PC-9 (cell line): ENCODE results near the gene NUP160. TPM values are rescaled to one million over a fixed set of nuclear protein-coding genes. Genes with fewer than 3 reads are reported as not detected.

Experiments used
- BruUV-seq: library from RNA; stranded (reverse); fragments of 400-500 nt; replicated peaks from 2 replicates; lab custom pipeline; 2021; lab: Mats Ljungman, UMichigan
- CTCF ChIA-PET: fragments of 300-600 bp; sonication (Branson Sonifier 250); formaldehyde crosslinking; loops from one replicate; lab custom pipeline; 2022; ENCODE audit warnings: antibody characterized with exemption; lab: Charles Lee
- POLR2A ChIA-PET: fragments of 300-600 bp; sonication (Branson Sonifier 250); formaldehyde crosslinking; loops from one replicate; lab custom pipeline; 2022; ENCODE audit warnings: antibody characterized with exemption; ENCODE audit not compliant: unreplicated experiment; lab: Charles Lee
- DNase-seq, 2 experiments: peaks; one replicate each; pipeline versions ENCODE4 v3.0.0 to v3.0.0-alpha.2; 2015 to 2022; ENCODE audit warnings: mixed read lengths in 1 of 2
- H2AFZ ChIP-seq: fragments of 200-600 bp; sonication (generic); 2 replicates; pipeline ENCODE4 v1.8.1; 2017; ENCODE audit warnings: antibody characterized with exemption
- H3F3A ChIP-seq: fragments of 200-600 bp; sonication (generic); 2 replicates; pipeline ENCODE4 v1.8.1; 2017; ENCODE audit warnings: antibody characterized with exemption, mild to moderate bottlenecking, low read depth; ENCODE audit not compliant: insufficient read depth
- H3K27ac ChIP-seq: fragments of 200-600 bp; sonication (generic); 2 replicates; pipeline ENCODE4 v1.6.1; 2016; ENCODE audit warnings: mixed run types
- H3K27me3 ChIP-seq: fragments of 200-600 bp; sonication (generic); 2 replicates; pipeline ENCODE4 v1.6.1; 2016; ENCODE audit warnings: low read depth, mixed run types; ENCODE audit not compliant: insufficient read depth
- H3K36me3 ChIP-seq: fragments of 200-600 bp; sonication (generic); 2 replicates; pipeline ENCODE4 v1.6.1; 2016; ENCODE audit warnings: low read depth, mixed run types
- H3K4me1 ChIP-seq: fragments of 200-600 bp; sonication (generic); replicated peaks from 2 replicates; pipeline ENCODE4 v1.6.1; 2016; ENCODE audit warnings: mixed run types; ENCODE audit not compliant: insufficient read depth
- H3K4me2 ChIP-seq: fragments of 200-600 bp; sonication (generic); 2 replicates; pipeline ENCODE4 v1.6.1; 2017; ENCODE audit warnings: mixed run types
- H3K4me3 ChIP-seq: fragments of 200-600 bp; sonication (generic); 2 replicates; pipeline ENCODE4 v1.6.1; 2016; ENCODE audit warnings: mixed run types
- H3K79me2 ChIP-seq: fragments of 200-600 bp; sonication (generic); 2 replicates; pipeline ENCODE4 v1.6.1; 2017; ENCODE audit warnings: low read depth, mixed run types
- H3K9me2 ChIP-seq: fragments of 200-600 bp; sonication (generic); 2 replicates; pipeline ENCODE4 v1.8.1; 2017; ENCODE audit warnings: mild to moderate bottlenecking; ENCODE audit not compliant: insufficient read depth
- H3K9me3 ChIP-seq: fragments of 200-600 bp; sonication (generic); 2 replicates; pipeline ENCODE4 v1.8.1; 2016; ENCODE audit warnings: low read depth; ENCODE audit not compliant: insufficient read depth
- H4K20me1 ChIP-seq: fragments of 200-600 bp; sonication (generic); 2 replicates; pipeline ENCODE4 v1.8.1; 2017; ENCODE audit not compliant: insufficient read depth
- EZH2 ChIP-seq: fragments of 200-600 bp; sonication (generic); IDR thresholded peaks from 2 replicates; pipeline ENCODE4 v1.8.0; 2017; ENCODE audit warnings: antibody characterized with exemption, low read depth
- intact Hi-C: fragments of 100-400 bp; cut with micrococcal nuclease; formaldehyde crosslinking; loops from one replicate; pipeline ENCODE4 v1.10.0; 2022; ENCODE audit not compliant: unreplicated experiment
- total RNA-seq: library from RNA; stranded (reverse); gene quantifications from 2 replicates; pipeline ENCODE4 v1.2.3, GENCODE V29; 2021
- TF ChIP-seq, protein P1 (sequence below): fragments of 200-600 bp; sonication (generic); conservative IDR thresholded peaks from 2 replicates; pipeline ENCODE4 v1.6.1; 2017; ENCODE audit warnings: mixed run types, antibody characterized with exemption, mild to moderate bottlenecking, moderate library complexity

Gene NUP160
- total RNA-seq, 1 experiment from 2014 or later, result 73.2 TPM

- intact Hi-C loops, result no loop called here
- H3K9me3 ChIP-seq, result no peaks in the 10 kb centered on the region
- H3F3A ChIP-seq, result peaks cover 12% of the 10 kb centered on the region; the same call in 1 of the 2 replicates
- H3K36me3 ChIP-seq, result peaks cover 63% of the 10 kb centered on the region
- H3K4me1 ChIP-seq, result no peaks in the 10 kb centered on the region
- H3K4me3 ChIP-seq, result no peak overlapping the region
- POLR2A ChIA-PET, result no interaction called here
- no peak for TF ChIP-seq EZH2
- TF ChIP-seq, protein P1, sequence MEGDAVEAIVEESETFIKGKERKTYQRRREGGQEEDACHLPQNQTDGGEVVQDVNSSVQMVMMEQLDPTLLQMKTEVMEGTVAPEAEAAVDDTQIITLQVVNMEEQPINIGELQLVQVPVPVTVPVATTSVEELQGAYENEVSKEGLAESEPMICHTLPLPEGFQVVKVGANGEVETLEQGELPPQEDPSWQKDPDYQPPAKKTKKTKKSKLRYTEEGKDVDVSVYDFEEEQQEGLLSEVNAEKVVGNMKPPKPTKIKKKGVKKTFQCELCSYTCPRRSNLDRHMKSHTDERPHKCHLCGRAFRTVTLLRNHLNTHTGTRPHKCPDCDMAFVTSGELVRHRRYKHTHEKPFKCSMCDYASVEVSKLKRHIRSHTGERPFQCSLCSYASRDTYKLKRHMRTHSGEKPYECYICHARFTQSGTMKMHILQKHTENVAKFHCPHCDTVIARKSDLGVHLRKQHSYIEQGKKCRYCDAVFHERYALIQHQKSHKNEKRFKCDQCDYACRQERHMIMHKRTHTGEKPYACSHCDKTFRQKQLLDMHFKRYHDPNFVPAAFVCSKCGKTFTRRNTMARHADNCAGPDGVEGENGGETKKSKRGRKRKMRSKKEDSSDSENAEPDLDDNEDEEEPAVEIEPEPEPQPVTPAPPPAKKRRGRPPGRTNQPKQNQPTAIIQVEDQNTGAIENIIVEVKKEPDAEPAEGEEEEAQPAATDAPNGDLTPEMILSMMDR, result no peak
- CTCF ChIA-PET, result no interaction called here
- H3K79me2 ChIP-seq, result no peaks in the 10 kb centered on the region
- no peak overlapping the region for H2AFZ ChIP-seq
- H3K27ac ChIP-seq, result no peak overlapping the region
- H3K9me2 ChIP-seq, result no peaks in the 10 kb centered on the region
- H4K20me1 ChIP-seq, result no peaks in the 10 kb centered on the region
- no peak for DNase-seq
- H3K27me3 ChIP-seq, result no peaks in the 10 kb centered on the region
- no TSS peak for BruUV-seq
- no peak overlapping the region for H3K4me2 ChIP-seq
Observed at GRCh38 chr11:47783087-47783610, 65.0 kb downstream of the NUP160 start.

DNA sequence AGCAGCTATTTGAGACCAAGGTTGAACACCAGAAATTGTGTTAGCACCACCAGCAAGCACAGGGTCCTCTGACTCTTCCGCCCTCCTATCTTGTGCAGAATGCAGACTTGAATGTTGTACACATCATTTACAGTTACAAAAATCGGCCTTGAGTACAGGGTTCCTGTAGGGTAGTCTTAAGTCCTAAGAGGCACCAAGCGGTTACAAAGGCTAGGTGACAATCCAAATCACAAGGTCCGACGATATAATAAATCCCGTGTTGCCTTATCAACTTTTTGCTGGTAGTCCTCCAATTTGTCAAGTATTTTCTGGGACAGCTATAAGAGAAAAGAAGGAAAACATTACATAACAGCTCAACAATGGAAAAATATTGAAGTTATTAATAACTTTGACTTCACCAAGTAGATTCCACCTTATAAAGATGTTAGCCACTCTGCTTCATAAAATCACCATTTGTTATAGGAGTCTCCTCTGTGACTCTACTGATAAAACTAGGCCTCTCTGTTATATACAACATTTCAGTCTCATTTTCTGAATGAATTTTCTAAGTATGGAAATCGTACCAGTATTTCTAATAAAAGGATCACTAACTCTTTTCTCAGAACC is 69.2 kb downstream of the NUP160 start:
- Histone ChIP-seq H2AFZ (no peak overlapping the region), H3K27me3 (no peaks in the 10 kb centered on the region), H3K27ac (no peak overlapping the region), H3K36me3 (peaks cover 34% of the 10 kb centered on the region), H3K4me1 (no peaks in the 10 kb centered on the region), H4K20me1 (no peaks in the 10 kb centered on the region), H3K4me2 (no peak overlapping the region), H3K79me2 (no peaks in the 10 kb centered on the region), H3K4me3 (no peak overlapping the region), H3K9me3 (no peaks in the 10 kb centered on the region), H3K9me2 (no peaks in the 10 kb centered on the region), H3F3A (peaks cover 18% of the 10 kb centered on the region)
- DNase-seq, result no peak
- no TSS peak for BruUV-seq
- POLR2A ChIA-PET, result interaction anchor here (0.5 kb wide), 1 partner anchor 17 kb away, joined by 4 read pairs; no protein-coding TSS in a partner anchor
- TF ChIP-seq EZH2, result no peak
- TF ChIP-seq, protein P1, result no peak
- intact Hi-C loops, result no loop called here
- CTCF ChIA-PET, result no interaction called here

DNA sequence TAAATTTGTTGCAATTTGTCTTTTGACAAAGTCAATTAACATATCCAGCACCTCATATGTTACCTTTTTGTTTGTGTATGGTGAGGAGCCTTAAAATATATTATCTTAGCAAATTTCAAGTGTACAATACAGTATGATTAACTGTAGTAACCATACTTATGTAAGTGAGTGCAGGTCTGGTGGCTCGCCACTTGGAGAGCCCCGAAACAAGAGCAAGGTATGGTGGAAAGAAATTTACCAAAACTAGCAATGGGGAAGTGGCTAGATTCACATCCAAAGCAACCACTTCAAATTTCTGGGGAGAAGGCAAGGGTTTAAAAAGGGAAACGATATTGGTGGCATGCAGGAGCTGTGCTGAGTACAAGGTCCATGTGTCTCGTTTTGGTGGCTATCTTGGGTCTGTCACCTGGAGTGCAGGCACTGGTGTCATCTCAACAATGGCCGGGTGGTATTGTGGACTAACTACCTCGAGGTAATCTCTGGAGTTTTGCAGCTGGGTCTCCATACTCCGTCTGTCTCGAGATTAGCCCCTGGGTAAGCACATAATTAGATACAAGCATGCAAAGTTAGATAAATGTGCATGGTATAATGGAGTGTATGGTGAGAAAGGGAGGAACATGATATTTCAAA is 72.8 kb downstream of the NUP160 start:
- peaks cover 17% of the 10 kb centered on the region for H3K36me3 ChIP-seq
- POLR2A ChIA-PET, result no interaction called here
- no TSS peak for BruUV-seq

More for the DNA sequence above, 72.8 kb downstream of the NUP160 start:
- Histone ChIP-seq H3K9me2 (no peaks in the 10 kb centered on the region), H3K4me1 (no peaks in the 10 kb centered on the region), H3K4me3 (no peak overlapping the region), H3K4me2 (no peak overlapping the region), H3K79me2 (no peaks in the 10 kb centered on the region), H4K20me1 (no peaks in the 10 kb centered on the region), H3K9me3 (no peaks in the 10 kb centered on the region), H3F3A (peaks cover 28% of the 10 kb centered on the region), H2AFZ (no peak overlapping the region), H3K27me3 (no peaks in the 10 kb centered on the region), H3K27ac (no peak overlapping the region)
- TF ChIP-seq, protein P1, result no peak
- no peak for TF ChIP-seq EZH2
- intact Hi-C loops, result no loop called here
- CTCF ChIA-PET, result no interaction called here
- no peak for DNase-seq
